ENCODE measurements around the gene ARID5B. TPM values are rescaled to one million over a fixed set of nuclear protein-coding genes. Genes with fewer than 3 reads are reported as not detected.

Gene ARID5B
- total RNA-seq, 1 donor from 2014 or later: 13.7 TPM

DNA sequence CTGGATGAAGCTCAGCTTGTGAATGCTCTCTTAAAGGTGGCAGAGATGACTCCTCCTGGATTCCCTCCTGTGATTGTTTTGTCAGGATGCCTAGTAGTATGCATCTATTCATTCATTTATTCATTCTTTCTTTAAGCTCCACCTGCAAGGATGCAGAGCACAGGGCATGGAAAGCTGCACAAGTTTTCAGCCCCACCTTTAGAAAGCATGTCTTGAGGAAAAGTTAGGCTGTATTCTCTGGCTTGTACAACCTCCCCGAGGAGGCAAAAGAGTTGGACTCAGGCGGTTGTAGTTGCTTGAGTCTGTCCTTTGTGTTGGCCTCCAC, 22.4 kb downstream of the ARID5B start:
- no peak overlapping the region for H3K27ac ChIP-seq (replicated peaks)
- no peak overlapping the region for H3K4me3 ChIP-seq
- H3K4me1 ChIP-seq: no peaks in the 10 kb centered on the region
- intact Hi-C loops (cut with micrococcal nuclease): no loop called here
- no peak for DNase-seq
- H3K36me3 ChIP-seq: no peaks in the 10 kb centered on the region
- H3K9me3 ChIP-seq (replicated peaks): no peaks in the 10 kb centered on the region
- TF ChIP-seq, protein P1, sequence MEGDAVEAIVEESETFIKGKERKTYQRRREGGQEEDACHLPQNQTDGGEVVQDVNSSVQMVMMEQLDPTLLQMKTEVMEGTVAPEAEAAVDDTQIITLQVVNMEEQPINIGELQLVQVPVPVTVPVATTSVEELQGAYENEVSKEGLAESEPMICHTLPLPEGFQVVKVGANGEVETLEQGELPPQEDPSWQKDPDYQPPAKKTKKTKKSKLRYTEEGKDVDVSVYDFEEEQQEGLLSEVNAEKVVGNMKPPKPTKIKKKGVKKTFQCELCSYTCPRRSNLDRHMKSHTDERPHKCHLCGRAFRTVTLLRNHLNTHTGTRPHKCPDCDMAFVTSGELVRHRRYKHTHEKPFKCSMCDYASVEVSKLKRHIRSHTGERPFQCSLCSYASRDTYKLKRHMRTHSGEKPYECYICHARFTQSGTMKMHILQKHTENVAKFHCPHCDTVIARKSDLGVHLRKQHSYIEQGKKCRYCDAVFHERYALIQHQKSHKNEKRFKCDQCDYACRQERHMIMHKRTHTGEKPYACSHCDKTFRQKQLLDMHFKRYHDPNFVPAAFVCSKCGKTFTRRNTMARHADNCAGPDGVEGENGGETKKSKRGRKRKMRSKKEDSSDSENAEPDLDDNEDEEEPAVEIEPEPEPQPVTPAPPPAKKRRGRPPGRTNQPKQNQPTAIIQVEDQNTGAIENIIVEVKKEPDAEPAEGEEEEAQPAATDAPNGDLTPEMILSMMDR (IDR thresholded peaks at IDR 0.05; ENCODE audit: borderline replicate concordance): no peak
- H3K27me3 ChIP-seq (ENCODE audit: low read depth): no peaks in the 10 kb centered on the region

DNA sequence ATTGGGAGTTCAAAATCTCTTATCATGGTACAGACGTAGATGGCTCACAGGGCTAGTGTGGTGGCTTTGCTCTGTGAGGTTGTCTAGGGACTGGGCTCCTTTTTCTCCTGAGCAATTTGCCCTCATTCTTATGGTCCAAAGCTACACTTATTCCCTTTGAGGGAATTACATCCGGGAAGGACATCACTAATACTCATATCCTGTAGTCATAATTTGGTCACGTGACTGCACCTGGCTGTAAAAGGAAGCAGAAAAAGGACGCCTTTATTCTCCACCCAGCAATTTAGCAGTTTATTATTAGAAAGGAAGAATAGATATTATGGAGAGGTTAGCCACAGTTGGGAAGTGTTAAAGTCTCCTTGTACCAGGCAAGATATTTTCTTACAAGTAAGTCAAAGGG, 28.1 kb downstream of the ARID5B start:
- peaks cover 9% of the 10 kb centered on the region for H3K9me3 ChIP-seq (replicated peaks)
- intact Hi-C loops (cut with micrococcal nuclease): no loop called here
- H3K27me3 ChIP-seq (ENCODE audit: low read depth): no peaks in the 10 kb centered on the region
- DNase-seq: no peak
- H3K36me3 ChIP-seq: no peaks in the 10 kb centered on the region
- H3K4me1 ChIP-seq: no peaks in the 10 kb centered on the region
- TF ChIP-seq, protein P1 (IDR thresholded peaks at IDR 0.05; ENCODE audit: borderline replicate concordance): no peak
- no peak overlapping the region for H3K27ac ChIP-seq (replicated peaks)
- no peak overlapping the region for H3K4me3 ChIP-seq

DNA sequence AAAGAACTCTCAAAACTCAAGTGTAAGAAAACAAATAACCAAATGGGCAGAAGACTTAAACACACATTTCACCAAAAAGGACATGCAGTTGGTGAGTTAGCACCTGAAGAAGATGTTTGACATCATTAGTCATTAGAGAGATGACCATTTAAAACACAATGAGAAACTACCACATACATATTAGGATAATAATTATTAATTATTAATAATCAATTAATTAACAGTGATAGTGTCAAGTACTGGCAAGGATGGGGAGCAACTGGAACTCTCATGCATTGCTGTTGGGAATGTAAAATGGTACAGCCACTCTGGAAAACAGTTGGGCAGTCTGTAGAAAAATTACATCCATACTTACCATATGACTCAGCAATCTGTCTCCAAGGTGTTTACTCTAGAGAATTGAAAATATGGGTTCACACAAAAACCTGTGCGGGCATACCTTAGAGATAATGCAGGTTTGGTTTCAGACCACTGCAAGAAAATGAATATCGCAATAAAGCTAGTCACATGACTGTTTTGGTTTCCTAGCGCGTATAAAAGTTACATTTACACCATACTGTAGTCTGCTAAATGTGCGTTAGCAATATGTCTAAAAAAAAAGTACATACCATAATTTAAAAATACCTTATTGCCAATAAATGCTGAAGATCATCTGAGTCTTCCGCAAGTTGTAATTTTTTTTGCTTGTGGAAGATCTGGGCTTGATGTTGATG, 30.3 kb downstream of the ARID5B start:
- TF ChIP-seq, protein P1 (IDR thresholded peaks at IDR 0.05; ENCODE audit: borderline replicate concordance): no peak
- Histone ChIP-seq H3K27ac (replicated peaks) (no peak overlapping the region), H3K4me3 (no peak overlapping the region), H3K9me3 (replicated peaks) (peaks cover 9% of the 10 kb centered on the region), H3K4me1 (no peaks in the 10 kb centered on the region), H3K36me3 (no peaks in the 10 kb centered on the region), H3K27me3 (ENCODE audit: low read depth) (no peaks in the 10 kb centered on the region)
- no peak for DNase-seq
- intact Hi-C loops (cut with micrococcal nuclease): no loop called here

DNA sequence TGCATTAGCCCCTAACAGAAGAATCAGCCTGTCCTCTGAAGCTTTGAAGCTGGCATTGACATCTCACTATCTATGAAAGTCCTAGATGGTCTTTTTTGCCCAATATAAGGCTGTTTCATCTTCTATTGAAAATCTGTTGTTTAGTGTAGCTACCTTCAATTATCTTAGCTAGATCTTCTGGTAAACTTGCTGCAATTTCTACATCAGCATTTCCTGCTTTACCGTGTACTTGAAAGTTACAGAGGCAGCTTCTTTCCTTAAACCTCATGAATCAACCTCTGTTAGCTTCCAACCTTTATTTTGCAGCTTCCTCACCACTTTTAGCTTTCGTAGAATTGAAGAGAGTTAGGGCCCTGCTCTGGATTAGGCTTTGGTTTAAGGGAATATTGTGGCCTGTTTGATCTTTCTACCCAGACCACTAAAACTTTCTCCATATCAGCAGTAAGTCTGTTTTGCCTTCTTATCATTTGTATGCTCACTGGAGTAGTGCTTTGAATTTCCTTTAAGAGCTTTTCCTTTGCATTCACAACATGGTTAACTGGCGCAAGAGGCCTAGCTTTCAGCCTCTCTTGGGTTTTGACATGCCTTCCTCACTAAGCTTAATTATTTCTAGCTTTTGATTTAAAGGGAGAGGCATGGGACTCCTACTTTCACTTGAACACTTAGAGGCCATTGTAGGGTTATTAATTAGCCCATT, 32.5 kb downstream of the ARID5B start:
- no peak overlapping the region for H3K27ac ChIP-seq (replicated peaks)
- TF ChIP-seq, protein P1 (IDR thresholded peaks at IDR 0.05; ENCODE audit: borderline replicate concordance): no peak
- peaks cover 9% of the 10 kb centered on the region for H3K9me3 ChIP-seq (replicated peaks)
- no peak overlapping the region for H3K4me3 ChIP-seq
- DNase-seq: no peak
- H3K4me1 ChIP-seq: peaks cover 11% of the 10 kb centered on the region
- no peaks in the 10 kb centered on the region for H3K27me3 ChIP-seq (ENCODE audit: low read depth)
- intact Hi-C loops (cut with micrococcal nuclease): no loop called here
- no peaks in the 10 kb centered on the region for H3K36me3 ChIP-seq

DNA sequence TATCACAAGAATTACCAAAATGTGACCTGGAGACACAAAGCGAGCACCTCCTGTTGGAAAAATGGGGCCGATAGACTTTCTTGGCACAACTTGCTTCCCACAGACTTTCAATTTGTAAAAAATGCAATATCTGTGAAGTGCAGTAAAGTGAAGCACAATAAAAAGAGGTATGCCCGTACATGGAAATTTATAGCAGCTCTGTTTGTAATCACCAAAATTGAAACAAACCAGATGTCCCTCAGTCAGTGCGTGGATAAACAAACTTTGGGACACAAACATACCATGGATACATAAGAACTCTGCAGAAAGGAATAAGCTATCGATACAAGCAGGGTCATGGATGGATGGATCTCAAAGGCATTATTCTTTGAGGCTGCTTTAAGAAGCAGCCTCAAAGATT, 33.6 kb downstream of the ARID5B start:
- H3K27me3 ChIP-seq (ENCODE audit: low read depth): no peaks in the 10 kb centered on the region
- DNase-seq: no peak
- intact Hi-C loops (cut with micrococcal nuclease): no loop called here
- H3K9me3 ChIP-seq (replicated peaks): peaks cover 9% of the 10 kb centered on the region
- no peak overlapping the region for H3K4me3 ChIP-seq
- no peaks in the 10 kb centered on the region for H3K36me3 ChIP-seq
- H3K27ac ChIP-seq (replicated peaks): no peak overlapping the region
- H3K4me1 ChIP-seq: peaks cover 20% of the 10 kb centered on the region
- TF ChIP-seq, protein P1 (IDR thresholded peaks at IDR 0.05; ENCODE audit: borderline replicate concordance): no peak

All from left ventricle myocardium inferior (tissue), 1 donor.